Fibroblast of skin of scalp (primary cell): ENCODE results near the gene LFNG. TPM values are rescaled to one million over a fixed set of nuclear protein-coding genes. Genes with fewer than 3 reads are reported as not detected.

Experiments
- DNase-seq: peaks from one replicate; pipeline ENCODE4 v3.0.0-alpha.2; 2013
- polyA plus RNA-seq, 2 experiments: library from polyadenylated mRNA; unstranded; fragments of 120-200 nt; gene quantifications; one replicate each; pipeline ENCODE4 v1.2.1, GENCODE V29; 2013; ENCODE audit not compliant: insufficient read length in 2 of 2

LFNG gene, protein sequence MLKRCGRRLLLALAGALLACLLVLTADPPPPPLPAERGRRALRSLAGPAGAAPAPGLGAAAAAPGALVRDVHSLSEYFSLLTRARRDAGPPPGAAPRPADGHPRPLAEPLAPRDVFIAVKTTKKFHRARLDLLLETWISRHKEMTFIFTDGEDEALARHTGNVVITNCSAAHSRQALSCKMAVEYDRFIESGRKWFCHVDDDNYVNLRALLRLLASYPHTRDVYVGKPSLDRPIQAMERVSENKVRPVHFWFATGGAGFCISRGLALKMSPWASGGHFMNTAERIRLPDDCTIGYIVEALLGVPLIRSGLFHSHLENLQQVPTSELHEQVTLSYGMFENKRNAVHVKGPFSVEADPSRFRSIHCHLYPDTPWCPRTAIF
- polyA plus RNA-seq (2013, experiment 1 of 2; ENCODE audit: insufficient read length) = 8.0 TPM
- 6.9 TPM for polyA plus RNA-seq (2013, experiment 2 of 2; ENCODE audit: insufficient read length)

DNA sequence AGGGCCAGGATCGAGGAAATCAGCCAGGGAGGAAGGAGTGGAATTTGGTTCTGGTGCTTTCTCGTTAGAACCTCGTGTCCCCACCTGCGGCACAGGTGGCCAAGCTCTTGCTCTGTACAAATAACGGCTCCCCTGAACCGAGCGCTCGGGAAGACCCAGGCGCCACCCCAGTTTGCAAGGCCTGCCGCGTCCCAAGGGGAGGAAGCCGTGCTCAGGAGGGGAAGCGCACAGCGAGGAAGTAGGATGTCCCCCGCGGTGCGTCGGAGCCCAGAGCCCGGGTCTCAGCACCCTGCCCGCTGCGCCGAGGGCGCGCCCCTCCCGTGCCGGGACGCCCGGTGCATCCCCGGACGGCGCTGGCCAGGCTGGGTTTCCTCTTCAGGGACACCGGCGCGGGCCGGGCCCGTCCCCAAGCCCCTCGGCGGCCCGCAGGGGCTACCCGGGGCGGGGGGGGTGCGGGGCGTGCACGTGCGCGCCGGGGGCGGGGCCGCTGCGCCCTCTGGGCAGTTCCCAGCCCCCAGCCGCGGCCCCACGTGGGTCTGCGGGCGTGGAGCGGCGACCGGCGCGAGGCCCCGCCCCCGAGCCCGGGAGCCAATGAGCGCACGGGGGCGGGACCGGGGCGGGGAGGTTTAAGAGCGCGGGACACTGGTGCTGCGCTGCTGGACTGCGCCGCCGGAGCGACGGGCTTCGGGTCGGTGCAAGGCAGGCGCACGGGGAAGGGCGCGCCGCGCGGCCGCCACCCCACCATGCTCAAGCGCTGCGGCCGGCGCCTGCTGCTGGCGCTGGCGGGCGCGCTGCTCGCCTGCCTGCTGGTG, at the start of gene LFNG:
Gene LFNG (plus strand): TSS at position 656 of the 812 bp plus-strand sequence. CDS start 88 bp downstream, at position 744.
- DNase-seq = peak; percentile 93

DNA sequence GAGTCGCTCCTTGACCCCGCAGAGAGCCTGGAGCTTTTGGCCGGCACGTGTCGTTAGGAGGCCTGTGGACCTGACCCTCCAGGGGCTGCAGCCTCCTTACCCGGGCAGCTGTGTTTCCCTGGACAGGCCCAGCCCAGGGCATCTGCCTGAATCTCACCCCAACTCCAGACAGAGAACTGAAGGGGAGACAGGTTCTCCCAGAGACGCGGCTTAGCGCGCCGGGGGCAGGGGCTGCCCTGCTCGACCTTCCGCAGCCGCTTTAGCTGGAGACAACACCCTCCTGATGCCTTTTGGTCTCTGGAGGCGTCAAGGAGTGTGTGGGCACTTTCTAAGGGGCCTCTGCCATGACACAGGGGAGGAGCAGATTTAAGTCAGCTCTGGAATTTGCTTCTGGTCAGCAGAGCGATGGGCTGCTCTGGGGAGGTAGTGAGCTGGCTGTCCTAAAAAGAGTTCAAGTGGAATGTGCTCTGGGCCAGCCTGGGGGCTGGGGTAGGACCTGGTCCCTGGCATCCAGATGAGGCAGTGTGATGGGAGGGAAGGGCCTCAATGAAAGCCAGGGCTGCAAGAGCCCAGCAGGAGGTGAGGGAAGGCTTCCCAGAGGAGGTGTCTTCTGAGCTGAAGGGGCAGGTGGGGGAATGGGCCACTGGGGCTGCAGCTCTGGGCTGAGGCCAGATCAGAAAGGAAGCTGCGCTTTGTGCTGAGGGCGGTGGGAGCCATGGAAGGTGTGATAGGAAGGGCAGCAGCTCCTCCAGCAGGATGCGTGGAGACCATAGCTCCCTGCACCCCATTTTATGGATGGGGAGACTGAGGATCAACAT, 49.2 kb upstream of the LFNG start:
- no peak for DNase-seq

DNA sequence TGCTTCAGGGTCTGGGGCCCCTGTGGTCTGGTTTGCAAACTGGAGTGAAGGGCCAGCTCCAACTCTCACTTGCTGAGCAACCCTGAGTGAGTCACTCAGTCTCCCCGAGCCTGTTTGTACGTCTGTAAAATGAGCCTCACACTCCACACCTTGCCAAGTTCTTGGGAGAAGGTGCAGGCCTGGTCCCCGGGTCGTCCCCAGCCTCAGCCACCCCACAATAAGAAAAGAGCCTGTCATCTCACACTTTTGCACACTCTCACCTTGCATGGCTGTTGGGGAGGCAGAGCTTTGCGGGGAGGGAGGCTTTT, 48.6 kb upstream of the LFNG start:
- DNase-seq = no peak

DNA sequence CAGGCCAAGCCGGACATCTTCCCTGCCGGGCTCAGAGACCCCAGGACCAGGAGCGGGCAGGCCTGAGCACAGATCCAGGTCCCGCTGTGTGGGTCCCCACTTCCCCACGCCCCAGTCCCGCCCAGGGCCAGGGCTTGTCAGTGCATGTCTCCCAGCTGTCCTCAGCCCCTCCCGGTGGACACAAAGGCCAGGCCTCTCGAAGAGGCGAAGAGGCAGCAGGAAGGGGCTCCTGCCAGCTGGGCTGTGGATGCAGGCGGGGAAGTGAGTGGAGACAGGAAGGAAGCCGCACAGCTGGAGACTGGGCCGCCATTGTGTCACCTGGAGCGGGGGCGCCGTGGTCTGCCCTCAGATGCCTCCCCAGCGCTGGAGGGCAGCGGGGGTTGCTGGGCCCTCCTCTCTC, 48.2 kb upstream of the LFNG start:
- DNase-seq = no peak

DNA sequence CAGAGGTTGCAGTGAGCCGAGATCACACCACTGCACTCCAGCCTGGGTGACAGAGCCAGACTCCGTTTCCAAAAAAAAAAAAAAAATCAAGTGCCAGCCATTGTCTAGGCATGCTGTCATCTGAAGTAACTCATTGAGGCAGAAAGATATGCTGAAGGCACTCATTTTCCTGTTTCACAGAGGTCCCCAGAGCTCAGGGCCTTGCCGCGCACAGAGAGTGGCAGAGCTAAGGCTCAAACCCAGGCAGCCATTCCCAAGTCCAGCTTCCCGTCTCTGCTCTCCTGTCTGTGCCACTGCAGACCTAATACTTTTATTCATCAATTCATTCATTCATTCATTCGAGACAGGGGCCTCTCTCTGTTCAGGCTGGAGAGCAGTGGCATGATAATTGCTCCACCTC, 46.8 kb upstream of the LFNG start:
- DNase-seq = no peak

DNA sequence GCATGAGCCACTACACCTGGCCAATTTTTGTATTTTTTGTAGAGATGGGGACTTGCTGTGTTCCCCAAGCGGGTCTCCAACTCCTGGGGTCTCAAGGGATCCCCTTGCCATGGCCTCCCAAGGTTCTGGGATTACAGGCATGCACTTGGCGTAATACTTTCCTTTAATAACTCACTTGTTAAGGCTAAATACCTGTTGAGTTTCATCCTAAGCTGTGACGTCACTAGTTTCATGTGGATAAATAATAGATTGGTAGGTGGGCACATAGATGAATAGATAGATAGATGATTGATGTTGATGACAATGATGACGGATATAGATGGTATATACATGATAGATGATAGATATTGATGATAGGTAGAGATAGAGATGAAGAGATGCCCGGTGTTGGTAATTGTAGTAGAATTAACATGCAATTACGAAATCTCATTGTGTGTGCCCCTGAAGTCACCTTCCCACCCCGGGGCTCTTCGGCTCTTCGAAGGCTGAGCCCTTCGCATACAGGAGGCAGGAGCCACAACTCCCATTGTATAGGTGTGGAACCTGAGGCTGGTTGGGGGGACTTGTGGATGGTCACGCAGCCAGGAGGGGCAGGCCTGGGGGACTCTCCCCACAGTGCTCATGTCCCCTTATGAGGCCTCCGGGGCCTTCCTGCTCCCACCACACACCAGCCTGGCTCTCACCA, 45.9 kb upstream of the LFNG start:
- no peak for DNase-seq

DNA sequence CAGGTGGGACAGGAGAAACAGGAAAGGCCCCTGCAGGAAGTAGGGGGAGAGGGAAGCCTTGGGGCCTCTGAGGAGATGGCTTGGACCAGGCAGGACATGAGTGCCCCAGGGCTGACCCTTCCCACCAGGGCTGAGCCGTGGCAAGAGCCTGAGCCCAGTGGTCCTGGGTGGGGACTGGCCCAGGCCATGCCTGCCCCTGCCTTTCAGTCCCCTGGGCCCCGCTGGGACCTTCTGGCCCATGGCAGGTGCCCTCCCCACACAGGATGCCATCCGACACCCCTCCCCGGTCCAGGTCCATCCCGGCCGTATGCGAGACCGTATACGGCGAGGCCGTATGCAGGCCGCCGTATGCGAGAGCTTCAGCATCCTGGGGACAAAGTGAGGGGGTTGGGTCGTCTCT, 45.4 kb upstream of the LFNG start:
- no peak for DNase-seq

DNA sequence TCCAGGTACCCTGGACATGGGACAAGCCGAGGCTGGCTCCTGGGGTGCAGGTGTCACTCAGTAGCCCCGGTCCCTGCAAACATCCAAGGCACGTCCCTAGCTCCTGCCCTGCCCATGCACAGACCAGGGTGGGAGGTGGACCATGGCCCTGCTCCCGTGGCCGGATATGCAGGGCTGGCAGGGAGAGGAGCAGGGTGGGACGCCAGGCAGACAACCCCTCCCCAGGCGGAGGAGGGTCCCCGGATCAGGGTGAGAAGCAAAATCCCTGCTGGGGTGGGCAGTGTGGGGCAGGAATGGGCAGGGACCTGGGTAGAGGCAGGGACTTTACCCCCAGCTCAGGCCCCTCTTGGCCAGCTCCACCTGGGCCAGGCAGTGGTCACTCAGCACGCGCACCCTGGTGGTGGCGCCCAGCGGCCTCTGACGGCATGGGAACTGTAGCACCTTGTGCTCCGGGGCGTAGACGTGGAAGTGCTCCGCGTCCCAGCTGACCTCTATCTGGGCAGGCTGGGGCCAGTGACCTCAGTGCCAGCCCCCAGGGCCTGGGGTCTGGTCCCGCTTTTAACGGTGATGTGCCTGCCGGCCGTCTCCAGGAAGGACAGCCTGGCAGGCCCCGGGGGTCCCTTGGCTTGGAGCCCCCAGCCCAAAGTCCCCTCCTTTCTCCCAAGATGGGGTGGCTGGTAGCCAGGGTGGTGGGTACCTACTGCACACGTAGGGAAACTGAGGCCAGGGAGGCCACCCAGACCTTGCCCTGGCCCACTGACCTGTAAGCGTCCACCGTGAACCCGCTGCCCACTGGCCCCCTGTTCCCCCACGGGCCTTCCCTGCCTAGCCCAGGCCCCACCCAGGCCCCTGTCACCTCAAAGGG, 44.5 kb upstream of the LFNG start:
- no peak for DNase-seq

DNA sequence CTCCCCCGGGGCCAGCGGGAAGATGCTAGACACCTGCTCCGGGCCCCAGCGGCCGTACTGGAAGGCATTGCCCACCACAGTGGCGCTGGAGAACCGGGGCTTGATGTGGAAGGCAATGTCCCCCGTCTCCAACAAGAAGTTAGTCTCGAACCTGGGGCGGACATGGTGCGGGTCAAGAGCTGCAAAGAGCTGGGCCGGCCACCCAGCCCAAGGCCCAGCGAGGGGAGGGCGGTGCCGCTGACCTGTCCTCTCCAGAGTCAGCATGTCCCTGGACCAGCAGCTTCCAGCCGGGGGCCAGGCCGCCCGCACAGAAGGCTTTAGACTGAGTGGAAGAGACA, 43.9 kb upstream of the LFNG start:
- no peak for DNase-seq

DNA sequence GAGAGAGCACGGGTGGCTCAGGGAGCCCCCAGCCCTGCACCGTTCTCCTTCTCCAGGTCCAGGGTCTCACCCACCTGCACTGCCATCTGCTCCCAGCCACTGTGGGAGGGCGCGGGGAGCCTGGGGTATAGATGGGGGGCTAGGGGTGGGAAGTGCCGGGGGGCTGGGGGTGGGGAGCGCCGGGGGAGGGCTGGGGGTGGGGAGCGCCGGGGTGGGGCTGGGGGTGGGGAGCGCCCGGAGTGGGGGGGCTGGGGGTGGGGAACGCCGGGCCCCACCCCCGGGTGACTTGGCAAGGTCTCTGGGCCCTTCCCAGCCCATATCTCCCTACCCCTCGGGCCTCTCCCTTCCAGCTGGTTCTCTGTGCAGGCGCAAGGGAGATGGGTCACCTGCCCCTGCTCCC, 43.3 kb upstream of the LFNG start, which contains the start of gene GRIFIN:
Gene GRIFIN (minus strand): TSS at position 101 of the 400 bp plus-strand sequence. CDS start 15 bp downstream, at position 86.
- DNase-seq = no peak

DNA sequence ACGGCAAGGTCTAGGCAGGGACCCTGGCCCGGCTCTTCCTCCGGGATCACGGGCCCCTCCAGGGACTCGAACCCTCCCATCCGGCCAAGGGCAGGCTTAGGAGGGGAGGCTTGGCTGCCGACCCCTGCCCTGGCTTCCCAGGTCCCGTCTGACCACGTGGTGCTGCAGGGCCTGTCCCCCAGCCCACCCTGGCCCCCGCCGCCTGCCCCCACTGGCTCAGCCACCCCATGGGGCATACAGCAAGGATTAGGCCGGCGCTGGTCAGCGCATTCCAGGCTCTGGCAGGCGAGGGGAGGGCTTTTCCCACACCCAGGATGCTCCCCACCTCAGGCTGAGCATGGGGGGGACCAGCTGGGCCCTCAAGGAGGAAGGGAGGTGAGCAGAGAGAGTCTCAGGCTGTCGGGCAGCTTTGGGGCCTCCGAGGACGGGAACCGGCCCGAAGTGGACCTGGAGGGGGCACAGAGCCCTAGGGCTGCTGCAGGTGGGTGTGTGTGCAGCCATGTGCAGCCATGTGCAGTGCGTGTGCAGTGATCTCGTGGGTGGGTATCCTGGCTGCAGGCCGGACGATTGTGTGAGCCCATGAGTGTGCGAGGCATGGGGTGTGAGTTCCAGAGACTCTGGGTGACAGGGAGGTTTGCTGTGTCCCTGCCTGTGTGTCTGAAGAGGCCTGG, 42.7 kb upstream of the LFNG start:
- no peak for DNase-seq

DNA sequence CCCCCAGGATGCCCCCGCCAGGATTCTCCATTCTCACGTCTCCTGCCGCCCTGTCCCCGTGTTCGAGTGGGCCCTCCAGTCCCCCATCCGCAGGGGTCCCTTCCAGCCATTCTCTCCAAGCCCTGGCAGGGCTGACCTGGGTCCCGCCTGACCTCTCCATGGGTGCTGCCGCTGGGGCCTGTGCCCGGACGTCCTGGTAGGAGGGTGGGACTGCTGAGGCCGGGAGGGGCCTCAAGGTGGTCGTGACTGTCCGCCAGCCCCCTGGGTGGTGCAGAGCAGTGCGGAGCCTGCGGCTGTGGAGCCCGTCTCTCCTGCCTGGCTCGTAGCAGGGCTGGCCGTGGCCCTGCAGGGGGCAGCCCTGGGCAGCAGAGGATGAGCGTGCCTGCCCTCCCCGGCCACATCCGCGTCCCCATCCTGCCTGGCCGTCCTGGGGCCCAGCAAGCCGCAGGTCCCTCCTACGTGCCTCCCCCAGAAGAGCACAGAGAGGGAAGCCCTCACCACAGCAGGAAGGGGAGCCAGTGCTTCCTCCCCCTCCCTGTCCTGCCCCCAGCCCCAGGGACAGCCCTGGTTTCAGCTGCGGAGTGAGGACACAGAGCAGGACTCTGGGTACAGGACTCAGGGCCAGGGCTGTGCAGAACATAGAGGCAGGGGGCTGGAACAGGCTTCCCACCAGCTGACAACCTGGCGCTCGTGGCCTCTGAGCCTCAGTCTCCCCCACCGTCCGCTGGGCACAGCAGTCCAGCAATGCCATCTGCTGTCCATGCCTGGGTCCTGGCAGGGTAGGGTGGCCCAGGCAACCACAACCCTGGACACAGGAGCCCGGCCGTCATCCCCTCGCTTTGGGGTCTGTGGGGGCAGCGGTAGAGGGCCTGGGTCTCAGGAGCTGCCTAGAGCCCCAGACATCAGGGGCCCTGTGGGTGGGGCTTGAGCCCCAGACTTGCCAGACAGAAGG, 41.9 kb upstream of the LFNG start:
- peak; percentile 60 for DNase-seq

DNA sequence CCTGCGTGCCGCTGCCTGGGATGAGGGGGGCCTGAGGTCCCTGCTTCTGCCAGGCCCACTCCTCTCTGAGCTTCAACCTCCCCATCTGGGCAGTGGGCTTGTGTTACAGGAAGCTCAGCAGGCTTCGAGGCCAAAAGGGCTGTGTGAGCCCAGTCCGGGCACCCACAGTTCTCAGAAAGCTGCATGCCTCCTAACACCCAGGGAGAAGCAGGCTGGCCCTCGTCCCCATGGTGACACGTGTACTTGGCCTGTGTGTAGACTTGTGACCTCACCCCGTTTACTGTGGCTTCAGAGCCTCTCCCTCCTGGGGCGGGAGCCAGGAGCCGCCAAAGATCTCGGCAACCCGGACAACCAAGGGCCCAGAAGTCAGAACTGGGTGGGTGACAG, 41.2 kb upstream of the LFNG start:
- DNase-seq = peak; percentile 43

DNA sequence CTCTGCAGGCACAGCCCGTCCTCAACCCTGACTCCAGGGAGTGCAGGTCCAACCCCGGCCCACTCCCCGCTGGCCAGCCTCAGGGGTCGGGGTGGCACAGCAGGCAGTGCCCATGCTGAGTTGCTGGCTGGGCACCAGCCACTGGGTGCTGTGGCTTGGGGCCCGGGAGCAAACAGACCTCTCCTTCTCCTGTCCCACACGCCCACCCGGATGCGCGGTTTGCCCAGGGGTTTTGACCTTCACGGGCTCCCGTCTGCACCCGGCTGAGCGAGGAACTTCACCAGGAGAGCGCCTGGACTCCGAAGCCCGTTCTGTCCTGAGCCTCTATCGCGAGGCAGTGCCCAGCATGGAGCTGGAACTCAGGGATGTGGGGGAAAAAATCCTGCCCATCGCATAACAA, 40.8 kb upstream of the LFNG start:
- no peak for DNase-seq

DNA sequence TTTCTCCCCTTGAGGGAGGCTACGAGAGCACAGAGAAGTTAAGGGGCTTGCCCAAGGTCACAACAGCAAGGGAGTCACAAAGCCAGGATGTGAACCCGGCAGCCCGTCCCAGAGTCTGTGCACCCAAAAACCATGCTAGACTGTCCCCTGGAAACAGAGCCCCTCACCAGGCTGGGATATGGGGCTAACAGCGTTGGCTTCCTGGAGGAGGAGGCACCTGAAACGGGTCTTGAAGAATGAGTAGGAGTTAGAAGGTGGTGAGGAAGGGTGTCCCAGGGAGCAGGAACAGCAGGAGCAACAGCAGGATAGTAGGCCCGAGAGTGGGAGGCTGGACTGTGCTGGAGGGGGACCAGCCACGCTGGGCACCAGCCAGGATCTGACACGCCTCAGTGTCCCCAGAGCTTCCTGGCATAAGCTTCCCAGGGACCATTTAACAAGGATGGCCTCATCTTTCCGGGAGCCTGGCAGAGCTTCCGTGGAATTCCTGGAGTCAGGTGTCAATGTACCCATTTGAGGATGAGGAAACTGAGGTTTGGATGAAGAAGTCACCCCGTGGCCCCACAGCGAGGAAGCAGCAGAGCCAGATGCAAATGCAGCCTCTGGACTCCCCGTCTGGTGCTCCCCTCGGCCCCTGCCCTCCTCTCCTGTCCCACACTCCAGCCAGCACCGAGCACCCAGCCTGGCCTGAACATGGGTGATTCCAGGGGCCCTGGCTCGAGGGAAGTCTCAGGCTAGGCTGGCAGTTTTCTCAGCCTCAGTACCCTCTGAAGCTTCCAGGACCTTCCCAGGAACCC, 40.1 kb upstream of the LFNG start:
- no peak for DNase-seq

DNA sequence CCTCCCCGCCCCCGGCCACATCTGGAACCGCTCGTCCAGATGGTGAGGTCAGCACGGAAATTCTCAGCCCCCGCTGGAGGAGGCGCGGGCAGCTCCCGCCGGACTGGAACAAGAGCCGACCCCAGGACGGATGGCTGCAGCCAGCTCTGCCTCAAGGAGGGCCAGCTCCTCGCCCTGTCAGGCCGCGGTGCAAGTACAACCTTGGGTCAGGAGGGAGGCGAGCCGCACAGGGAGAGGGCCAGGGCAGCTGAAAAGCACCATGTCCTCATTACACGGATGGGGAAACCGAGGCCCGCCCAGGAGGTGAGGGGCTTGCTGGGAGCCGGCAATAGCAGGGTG, 39.5 kb upstream of the LFNG start:
- DNase-seq = no peak

DNA sequence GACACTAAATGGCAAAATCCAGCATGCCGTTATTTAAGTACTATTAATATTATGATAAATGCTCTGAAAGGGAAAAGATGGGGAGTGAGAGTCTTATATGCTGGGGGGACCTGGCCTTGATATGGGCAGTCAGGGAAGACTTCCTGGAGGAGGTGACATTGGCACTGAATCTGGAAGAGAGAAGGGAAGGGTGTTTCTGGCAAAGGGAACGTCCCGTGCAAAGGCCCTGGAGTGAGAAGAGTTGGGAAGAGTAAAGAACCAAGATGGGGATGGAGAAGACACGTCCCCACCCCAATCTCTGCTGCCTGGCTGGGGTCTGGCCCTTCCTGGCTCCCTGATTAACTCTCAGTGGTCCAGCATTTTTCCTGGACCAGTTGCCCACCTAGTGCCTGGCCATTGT, 38.4 kb upstream of the LFNG start:
- no peak for DNase-seq

DNA sequence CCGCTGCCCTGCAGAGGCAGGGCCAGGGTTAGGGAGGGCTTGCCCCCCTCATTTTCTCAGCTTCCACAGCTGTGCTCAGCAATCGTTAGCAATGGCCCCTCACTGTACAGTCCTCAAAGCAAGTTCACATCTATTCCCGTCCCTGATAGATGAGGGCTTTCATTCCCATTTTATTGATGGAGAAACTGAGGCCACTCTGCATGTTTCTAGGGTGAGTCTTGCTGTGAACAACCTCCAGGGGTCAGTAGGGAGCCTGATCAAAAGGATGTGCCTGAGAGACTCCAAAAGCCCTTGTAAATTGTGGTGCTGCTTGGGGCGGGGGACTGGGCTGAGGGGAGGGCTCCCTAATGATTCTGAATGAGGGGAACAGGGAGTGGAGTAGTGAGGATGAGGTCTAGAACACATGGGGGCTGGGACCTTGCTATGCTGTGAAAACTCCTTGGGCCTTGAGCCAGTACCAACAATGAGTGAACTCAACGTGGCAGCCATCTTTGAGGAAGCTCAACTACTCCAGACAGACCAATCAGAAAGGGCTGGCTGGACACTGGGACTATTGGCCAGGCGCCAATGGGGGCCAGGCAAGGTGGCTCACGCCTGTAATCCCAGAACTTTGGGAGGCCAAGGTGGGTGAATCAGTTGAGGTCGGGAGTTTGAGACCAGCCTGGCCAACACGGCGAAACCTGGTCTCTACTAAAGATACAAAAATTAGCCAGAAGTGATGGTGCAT, 36.7 kb upstream of the LFNG start:
- DNase-seq = no peak
